ENCODE measurements around the gene TIRAP.

GRCh38 chr11:126328938-126329643, 46.2 kb downstream of the TIRAP start:
- TF ChIP-seq POLR2A (IDR thresholded peaks at IDR 0.05) (no peak), CTCF (IDR thresholded peaks at IDR 0.05 in 4 of 5, conservative IDR thresholded peaks at IDR 0.05 in 1 of 5) (no peak)

Measured in gastrocnemius medialis (tissue), 4 donors.